Caki2 (cell line): Measurements from ENCODE around the gene RNASE7. TPM values are rescaled to one million over a fixed set of nuclear protein-coding genes. Genes with fewer than 3 reads are reported as not detected.

Source experiments
- DNase-seq: peaks from one replicate; pipeline ENCODE4 v3.0.0-alpha.2; 2015; ENCODE audit warnings: low read depth
- in situ Hi-C: cut with HindIII; loops from 2 replicates; pipeline ENCODE4 v1.10.0; 2016; ENCODE audit warnings: low sequenced_read_pairs, low pct_unique_long_range_greater_than_20kb, mixed read lengths
- total RNA-seq: library from RNA; depleted of rRNA; stranded (reverse); fragments of >200 nt; shearing (Covaris generic); gene quantifications from 2 replicates; pipeline ENCODE4 v1.2.3, GENCODE V29; 2014; ENCODE audit warnings: low replicate concordance

RNASE7 gene
- total RNA-seq, 1 experiment from 2014 or later, result not detected

DNA sequence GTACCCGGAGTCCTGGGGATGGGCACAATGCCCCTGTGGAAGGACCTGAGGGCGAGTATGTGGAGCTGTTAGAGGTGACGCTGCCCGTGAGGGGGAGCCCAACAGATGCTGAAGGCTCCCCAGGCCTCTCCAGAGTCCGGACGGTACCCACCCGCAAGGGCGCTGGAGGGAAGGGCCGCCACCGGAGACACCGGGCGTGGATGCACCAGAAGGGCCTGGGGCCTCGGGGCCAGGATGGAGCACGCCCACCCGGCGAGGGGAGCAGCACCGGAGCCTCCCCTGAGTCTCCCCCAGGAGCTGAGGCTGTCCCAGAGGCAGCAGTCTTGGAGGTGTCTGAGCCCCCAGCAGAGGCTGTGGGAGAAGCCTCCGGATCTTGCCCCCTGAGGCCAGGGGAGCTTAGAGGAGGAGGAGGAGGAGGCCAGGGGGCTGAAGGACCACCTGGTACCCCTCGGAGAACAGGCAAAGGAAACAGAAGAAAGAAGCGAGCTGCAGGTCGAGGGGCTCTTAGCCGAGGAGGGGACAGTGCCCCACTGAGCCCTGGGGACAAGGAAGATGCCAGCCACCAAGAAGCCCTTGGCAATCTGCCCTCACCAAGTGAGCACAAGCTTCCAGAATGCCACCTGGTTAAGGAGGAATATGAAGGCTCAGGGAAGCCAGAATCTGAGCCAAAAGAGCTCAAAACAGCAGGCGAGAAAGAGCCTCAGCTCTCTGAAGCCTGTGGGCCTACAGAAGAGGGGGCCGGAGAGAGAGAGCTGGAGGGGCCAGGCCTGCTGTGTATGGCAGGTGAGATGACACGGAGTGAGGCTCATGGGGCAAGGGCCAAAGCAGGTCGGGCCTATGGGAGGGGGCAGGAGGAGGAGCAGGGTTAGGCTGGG lies 32.5 kb downstream of the RNASE7 start:
- in situ Hi-C loops, result no loop called here

DNA sequence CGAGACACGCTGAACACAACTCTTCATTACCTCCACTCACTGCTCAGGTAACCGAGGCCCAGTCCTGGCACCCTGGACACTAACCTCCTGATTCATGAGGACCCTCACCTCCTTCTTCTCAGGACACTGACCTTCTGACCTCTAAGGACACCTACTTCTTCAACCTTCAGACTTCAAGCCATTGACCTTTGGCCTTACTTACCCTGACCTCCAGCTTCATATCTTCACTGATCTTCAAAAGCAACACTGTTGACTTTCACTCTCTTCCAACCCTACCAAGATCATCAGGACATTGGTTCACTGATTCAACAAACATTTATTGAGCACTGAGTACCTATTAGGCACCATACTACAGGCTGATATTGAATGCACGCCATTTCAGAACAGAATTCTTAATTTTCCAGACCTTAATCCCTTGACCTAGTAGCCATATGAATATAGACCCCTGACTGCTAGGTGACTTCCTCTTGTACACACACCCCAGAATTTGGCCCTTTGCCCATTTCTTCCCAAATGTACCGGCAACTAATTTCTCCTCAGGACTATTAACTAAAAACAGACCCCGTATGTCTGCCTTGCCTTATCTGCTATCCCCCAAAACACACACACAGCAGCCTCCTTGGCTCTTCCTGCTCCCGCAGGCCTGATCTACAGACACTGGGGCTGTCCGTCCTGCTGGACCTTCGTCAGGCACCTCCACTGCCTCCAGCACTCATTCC lies 33.7 kb downstream of the RNASE7 start:
- in situ Hi-C loops, result no loop called here
- no peak for DNase-seq

More for the DNA sequence above, 32.5 kb downstream of the RNASE7 start:
- DNase-seq, result no peak

DNA sequence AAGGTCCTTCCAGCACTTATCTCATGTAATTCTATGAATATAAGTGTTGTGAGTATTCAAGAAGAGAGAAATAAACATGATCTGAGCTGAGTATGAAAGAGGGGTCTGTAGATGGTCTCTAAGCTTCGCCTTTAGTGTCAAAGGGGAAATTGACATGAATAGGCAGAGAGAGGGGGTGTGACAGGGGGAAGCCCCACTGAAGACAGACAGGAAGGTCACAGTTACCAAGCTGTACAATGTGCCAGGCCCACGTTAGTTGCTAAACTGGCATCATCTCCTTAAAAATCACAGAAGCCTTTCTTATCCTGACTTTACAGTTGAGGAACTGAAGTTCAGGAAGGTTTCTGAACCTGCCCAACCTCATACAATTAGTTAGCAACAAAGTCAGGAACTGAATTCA lies 35.5 kb downstream of the RNASE7 start:
- DNase-seq, result no peak
- in situ Hi-C loops, result no loop called here

DNA sequence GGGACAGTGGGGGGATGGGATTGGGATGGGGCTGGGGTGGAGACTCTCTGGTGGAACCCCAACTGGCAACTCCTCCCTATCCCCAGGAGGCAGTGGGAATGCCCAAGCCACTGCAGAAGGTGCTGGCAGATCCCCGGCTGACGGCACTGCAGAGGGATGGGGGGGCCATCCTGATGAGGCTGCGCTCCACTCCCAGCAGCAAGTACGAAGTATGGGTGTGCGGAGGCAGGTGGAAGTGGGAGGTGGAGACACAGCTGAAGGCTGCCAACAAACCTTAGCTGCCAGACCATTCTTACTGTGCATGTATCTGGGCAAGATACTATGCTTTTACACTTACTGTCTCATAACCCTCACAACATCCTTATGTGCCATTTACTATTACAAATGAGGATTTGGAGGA lies 36.1 kb downstream of the RNASE7 start:
- in situ Hi-C loops, result no loop called here
- DNase-seq, result no peak

DNA sequence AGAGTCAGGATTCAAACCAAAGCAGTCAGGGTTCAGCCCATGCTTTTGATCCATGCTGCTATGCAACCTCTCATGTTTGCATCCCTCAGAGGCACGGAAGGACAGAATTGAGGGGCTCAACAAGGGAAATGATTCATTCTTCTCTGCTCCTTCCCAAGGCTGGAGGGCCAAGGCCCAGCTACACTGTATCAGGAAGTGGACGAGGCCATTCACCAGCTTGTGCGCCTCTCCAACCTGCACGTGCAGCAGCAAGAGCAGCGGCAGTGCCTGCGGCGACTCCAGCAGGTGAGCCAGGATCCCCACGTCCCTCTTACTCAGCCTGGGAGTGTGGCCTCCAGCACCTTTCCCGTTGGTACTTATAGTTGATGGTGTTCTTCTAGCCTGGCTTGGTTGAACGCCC lies 36.6 kb downstream of the RNASE7 start:
- no peak for DNase-seq
- in situ Hi-C loops, result no loop called here

DNA sequence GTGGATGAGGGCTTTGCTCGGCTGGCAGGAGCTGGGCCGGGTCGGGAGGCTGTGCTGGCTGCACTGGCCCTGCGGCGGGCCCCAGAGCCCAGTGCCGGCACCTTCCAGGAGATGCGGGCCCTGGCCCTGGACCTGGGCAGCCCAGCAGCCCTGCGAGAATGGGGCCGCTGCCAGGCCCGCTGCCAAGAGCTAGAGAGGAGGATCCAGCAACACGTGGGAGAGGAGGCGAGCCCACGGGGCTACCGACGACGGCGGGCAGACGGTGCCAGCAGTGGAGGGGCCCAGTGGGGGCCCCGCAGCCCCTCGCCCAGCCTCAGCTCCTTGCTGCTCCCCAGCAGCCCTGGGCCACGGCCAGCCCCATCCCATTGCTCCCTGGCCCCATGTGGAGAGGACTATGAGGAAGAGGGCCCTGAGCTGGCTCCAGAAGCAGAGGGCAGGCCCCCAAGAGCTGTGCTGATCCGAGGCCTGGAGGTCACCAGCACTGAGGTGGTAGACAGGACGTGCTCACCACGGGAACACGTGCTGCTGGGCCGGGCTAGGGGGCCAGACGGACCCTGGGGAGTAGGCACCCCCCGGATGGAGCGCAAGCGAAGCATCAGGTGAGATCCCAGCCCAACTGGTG lies 39.5 kb downstream of the RNASE7 start:
- in situ Hi-C loops, result no loop called here
- DNase-seq, result no peak

DNA sequence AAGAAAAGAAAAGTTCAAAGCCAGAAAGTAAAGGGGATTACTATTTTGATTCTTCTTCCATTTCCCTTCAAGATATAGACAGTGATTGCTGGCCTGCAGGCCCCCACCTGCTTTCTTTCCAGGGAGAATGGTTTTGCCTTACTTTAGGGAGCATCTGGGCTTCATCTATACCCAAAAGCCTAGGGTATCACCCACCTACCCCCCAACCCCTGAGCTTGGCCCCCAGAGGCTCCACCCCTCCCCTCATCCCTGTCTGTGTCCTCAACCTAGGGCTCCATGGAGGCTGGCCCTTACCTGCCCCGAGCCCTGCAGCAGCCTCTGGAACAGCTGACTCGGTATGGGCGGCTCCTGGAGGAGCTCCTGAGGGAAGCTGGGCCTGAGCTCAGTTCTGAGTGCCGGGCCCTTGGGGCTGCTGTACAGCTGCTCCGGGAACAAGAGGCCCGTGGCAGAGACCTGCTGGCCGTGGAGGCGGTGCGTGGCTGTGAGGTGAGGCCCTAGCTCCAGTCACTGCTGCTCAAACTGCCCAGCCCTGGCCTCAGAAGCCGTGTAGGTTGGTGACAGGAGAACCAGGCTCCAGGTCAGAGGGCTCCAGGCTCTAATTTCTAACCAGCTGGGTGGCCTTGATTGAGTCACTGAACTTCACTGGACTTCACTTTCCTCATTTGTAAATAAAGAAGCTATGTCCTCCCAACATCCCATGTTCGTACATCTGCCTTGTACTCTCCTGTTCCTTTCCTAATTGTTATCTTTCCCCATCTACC lies 41.6 kb downstream of the RNASE7 start:
- in situ Hi-C loops, result no loop called here
- no peak for DNase-seq

DNA sequence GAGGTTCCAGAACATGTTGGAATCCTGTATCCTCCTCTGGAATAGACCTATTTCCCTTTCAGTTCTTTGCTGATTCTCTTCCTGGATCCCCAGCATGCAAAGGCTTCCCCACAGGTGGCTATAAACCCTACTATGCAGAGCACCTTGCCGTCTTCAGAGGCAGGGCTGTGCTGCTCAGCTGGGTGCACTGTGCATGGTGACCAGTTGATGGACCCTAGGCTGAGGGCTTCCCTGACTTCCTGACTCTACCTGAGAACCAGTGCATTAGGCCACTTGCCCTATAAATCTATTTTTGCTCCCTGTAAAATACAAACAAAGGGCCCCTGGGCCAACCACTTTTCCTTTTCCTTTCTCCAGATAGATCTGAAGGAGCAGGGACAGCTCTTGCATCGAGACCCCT lies 42.2 kb downstream of the RNASE7 start:
- DNase-seq, result no peak
- in situ Hi-C loops, result no loop called here

DNA sequence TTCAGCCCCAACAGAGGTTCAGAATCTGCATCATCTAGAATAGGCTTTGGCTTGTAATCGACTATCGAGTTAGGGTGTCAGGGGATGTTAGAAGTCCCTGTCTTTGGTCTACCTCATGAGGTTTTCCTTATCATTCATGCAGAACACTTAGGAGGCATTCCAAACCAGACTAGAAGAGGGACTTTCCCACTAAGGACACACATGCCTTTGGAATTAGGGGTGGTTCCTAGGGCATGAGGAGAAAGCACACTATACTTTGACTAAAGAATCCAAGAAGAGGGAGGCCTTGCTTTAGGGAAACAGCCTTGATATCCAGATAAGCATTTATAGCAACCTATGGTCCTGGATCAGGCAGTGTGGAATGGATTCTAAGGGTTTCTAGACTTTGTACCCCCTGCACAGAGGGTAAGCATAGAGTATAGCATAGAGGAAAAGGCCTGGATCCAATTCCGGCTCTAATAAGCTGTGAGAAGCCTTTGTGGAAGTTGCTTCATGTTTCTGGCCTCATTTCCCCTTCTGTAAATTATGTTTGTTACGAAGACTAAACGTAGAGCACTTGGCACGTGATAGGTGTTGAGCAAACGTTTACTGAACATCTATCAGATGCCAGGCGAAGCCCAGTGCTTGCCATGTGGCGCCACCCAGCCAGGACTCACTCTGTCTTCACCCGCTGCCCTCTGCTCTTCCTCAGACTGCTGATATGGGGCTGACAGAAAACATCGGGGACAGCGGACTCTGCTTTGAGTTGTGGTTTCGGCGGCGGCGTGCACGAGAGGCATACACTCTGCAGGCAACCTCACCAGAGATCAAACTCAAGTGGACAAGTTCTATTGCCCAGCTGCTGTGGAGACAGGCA lies 43.1 kb downstream of the RNASE7 start:
- peak; percentile 67 for DNase-seq
- in situ Hi-C loops, result no loop called here

DNA sequence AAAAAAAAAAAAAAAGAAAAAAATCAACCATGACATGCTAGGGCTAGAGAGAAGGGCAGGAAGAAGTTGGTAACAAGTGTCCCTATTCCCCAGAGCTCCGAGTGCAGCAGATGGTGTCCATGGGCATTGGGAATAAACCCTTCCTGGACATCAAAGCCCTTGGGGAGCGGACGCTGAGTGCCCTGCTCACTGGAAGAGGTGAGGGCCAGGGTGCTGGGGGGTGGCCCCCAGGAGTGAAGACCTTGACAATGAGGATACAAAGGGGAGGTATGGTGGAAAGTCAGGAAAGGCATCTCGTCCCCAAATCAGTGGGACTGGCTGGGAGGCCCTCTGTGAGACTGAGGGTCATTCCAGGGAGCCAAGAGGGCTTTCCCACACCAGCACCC lies 44.7 kb downstream of the RNASE7 start:
- DNase-seq, result no peak
- in situ Hi-C loops, result no loop called here

DNA sequence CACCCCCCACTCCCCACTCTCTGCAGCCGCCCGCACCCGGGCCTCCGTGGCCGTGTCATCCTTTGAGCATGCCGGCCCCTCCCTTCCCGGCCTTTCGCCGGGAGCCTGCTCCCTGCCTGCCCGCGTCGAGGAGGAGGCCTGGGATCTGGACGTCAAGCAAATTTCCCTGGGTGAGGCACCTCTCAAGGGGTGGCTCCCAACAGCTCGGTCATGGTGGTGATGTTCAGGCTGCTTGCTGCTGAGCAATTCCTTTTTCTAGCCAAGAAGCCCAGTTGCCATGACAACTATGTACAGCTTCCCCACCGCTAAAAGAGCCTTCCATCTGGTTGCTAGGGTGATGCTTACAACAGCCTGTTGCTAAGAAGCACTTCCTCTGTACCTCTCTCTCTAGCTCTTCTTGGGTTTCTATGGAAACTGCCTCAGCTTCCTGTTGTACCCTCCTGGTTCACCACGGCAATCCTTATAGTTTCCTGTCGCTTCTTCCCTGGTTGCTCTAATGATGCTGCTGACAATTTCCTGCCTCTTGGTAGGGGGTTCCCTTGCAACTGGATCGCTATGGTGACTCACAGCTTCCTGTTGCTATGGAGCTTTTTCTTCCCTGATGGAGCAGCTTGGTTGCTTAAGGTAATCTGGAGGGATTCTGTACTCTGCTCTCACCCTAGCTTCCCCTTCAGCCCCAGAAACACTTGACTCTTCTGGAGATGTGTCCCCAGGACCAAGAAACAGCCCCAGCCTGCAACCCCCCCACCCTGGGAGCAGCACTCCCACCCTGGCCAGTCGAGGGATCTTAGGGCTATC lies 45.3 kb downstream of the RNASE7 start:
- DNase-seq, result peak; percentile 67
- in situ Hi-C loops, result no loop called here

DNA sequence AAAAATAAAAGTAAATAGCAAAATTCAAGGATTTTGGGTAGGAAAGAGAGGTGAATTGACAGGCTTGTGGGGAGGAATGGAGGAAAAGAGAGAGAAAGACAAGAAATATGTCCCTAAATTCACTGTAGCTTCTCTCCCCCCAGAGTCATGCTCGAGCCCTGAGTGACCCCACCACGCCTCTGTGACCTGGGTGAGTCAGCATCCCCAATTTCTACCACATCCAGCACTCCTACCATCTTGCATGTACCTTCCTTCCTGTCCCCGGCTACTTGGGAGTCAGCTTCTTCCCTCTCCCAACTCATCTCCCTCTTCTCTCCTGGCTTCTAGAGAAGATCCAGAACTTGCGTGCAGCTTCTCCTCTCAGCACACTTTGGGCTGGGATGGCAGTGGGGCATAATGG lies 46.5 kb downstream of the RNASE7 start:
- DNase-seq, result no peak
- in situ Hi-C loops, result no loop called here

DNA sequence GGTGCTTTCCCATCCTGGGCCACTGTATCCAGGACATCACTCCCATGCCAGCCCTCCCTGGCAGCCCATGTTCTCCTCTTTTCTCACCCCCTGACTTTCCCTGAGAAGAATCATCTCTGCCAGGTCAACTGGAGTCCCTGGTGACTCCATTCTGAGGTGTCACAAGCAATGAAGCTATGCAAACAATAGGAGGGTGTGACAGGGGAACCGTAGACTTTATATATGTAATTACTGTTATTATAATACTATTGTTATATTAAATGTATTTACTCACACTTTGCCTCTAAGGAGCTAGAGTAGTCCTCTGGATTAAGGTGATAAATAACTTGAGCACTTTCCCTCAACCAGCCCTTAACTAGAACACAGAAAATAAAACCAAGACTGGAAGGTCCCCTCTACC lies 47.1 kb downstream of the RNASE7 start:
- DNase-seq, result no peak
- in situ Hi-C loops, result no loop called here

DNA sequence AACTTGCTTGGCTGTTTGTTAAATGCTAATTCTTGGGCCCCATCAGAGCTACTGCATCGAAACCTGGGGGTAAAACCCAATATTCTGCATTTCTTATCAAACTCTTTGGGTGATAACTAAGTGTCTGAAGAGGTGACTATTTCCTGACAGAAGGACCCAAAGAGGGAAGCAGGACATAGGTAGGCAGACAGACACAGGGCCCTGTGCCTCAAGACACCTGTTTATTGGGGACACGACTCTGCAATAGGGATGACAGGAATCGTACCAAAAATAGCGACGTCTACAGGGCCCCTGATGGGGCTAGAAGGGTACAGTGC lies 47.7 kb downstream of the RNASE7 start:
- DNase-seq, result no peak
- in situ Hi-C loops, result no loop called here

DNA sequence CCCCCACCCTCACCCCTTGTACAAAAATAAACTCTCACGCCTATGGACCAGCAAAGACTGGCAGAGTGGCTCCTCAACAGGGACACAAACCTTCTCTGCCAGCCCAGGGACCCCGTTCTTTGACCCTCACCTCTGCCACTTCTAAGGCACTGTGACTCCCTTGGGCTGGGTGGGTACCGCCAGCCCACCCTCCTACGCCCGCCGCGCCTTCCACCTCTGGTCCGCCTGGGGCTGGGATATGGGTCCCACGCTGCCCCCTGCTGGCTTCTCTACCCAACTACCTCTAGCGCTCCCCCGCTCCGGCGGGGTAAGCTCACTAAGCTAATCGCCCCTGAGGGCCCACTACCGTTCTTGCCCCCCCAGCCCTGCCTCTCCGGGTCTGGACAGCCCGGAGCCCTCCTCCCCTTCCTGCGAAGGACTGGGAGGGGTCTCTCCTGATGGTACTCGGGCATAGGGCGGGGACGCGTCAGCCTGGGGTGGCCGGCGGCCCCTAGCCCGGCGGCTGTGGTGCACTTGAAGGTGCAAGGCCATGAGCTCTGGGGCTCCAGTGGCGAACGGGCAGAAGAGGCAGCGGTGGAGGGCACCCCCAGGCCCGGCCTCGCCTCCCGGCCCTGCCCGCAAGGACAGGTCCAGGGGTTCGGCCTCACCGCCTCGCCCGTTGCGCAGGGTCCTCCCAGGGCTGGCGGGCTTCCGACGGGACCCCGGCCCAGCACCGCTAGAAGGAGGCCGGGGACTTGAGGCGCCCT lies 48.2 kb downstream of the RNASE7 start:
- no peak for DNase-seq
- in situ Hi-C loops, result no loop called here

DNA sequence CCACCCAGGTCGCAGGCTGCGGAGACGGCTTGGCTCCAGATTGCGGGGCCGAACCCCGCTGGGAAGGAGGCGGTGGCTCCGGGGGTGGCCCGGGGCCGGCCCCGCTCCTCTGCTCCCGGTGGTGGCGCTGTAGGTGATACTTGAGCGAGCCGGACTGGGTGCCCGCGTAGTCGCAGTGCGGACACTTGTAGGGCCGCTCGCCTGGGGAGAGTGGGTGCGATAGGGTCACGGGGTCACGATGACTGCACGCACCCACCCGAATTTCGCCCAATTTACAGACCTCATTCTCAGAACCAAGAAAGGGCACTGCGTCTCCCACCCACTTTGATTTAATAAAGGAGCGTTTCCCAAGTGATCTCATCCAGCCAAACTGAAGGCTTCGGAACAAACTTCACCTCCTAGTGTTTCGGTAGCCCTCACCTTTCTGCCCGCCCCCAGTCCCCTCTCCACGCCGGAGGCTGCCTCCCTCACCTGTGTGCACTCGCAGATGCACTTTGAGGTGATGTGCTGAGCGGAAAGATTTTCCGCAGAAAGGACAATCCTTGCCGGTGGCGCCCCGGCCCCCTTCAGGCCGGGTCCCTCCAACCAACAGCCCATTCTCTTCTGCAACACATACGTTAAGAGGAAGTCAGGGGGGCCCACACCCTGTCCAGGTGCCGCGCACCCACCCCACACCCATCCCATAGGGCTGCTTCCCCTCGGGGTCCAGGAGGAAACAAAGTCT lies 48.9 kb downstream of the RNASE7 start:
- no peak for DNase-seq
- in situ Hi-C loops, result no loop called here
